Suprapubic skin (tissue), 4 donors: ENCODE measurements around the gene SLC2A13. TPM values are rescaled to one million over a fixed set of nuclear protein-coding genes. Genes with fewer than 3 reads are reported as not detected.

Source experiments
- DNase-seq, 2 donors: peaks; one replicate each; pipeline ENCODE4 v3.0.0-alpha.2; 2019; ENCODE audit warnings: low spot score in 2 of 2
- H3K27ac ChIP-seq: fragments of 200-600 bp; sonication (generic); one replicate; pipeline ENCODE4 v1.5.1; 2019
- H3K27me3 ChIP-seq: fragments of 200-600 bp; sonication (generic); one replicate; pipeline ENCODE4 v1.5.1; 2019
- H3K36me3 ChIP-seq: fragments of 200-600 bp; sonication (generic); one replicate; pipeline ENCODE4 v1.5.1; 2019
- H3K4me1 ChIP-seq: fragments of 200-600 bp; sonication (generic); one replicate; pipeline ENCODE4 v1.5.1; 2019
- H3K4me3 ChIP-seq: fragments of 200-600 bp; sonication (generic); one replicate; pipeline ENCODE4 v1.5.1; 2019; ENCODE audit warnings: mild to moderate bottlenecking
- H3K9me3 ChIP-seq: fragments of 200-600 bp; sonication (generic); one replicate; pipeline ENCODE4 v1.5.1; 2019
- EP300 ChIP-seq: sonication (generic); formaldehyde crosslinking; IDR thresholded peaks from one replicate; pipeline ENCODE4 v1.6.1; 2017; ENCODE audit warnings: antibody characterized with exemption
- POLR2A ChIP-seq, 2 donors: fragments of 450-650 bp; IDR thresholded peaks; one replicate each; pipeline ENCODE4 v1.6.1; 2017; ENCODE audit warnings: antibody characterized with exemption in 2 of 2, mild to moderate bottlenecking in 2 of 2, moderate library complexity in 2 of 2
- POLR2AphosphoS5 ChIP-seq, 3 donors: sonication (generic); formaldehyde crosslinking; IDR thresholded peaks; one replicate each; pipeline ENCODE4 v1.6.1; 2017; ENCODE audit warnings: antibody characterized with exemption in 3 of 3
- WGBS: methylation state at CpG from one replicate; pipeline ENCODE4 v1.1.5; 2018; 5-methylcytosine and 5-hydroxymethylcytosine counted together
- total RNA-seq, 4 donors: library from RNA; depleted of rRNA; stranded (reverse); fragments of >200 nt; gene quantifications; one replicate each; pipeline ENCODE4 v1.1.0, GENCODE V29; 2016
- TF ChIP-seq, protein P1 (sequence below), 2 donors: fragments of 200-600 bp in 1 of 2; fragments of 450-650 bp in 1 of 2; sonication (generic) in 1 of 2; IDR thresholded peaks; one replicate each; pipeline ENCODE4 v1.5.1; 2016 to 2019; ENCODE audit warnings: antibody characterized with exemption in 2 of 2, mild to moderate bottlenecking in 1 of 2, moderate library complexity in 1 of 2

SLC2A13 gene
- total RNA-seq, 4 donors from 2014 or later: 10.4 to 14.1 (median 13.4) TPM

- Histone ChIP-seq H3K4me3 (no peak overlapping the region), H3K27ac (no peak overlapping the region), H3K9me3 (no peaks in the 10 kb centered on the region), H3K36me3 (no peaks in the 10 kb centered on the region), H3K4me1 (no peaks in the 10 kb centered on the region), H3K27me3 (no peaks in the 10 kb centered on the region)
- WGBS: 94% methylated on average over 1 of the region's 1 CpG
- TF ChIP-seq, protein P1, sequence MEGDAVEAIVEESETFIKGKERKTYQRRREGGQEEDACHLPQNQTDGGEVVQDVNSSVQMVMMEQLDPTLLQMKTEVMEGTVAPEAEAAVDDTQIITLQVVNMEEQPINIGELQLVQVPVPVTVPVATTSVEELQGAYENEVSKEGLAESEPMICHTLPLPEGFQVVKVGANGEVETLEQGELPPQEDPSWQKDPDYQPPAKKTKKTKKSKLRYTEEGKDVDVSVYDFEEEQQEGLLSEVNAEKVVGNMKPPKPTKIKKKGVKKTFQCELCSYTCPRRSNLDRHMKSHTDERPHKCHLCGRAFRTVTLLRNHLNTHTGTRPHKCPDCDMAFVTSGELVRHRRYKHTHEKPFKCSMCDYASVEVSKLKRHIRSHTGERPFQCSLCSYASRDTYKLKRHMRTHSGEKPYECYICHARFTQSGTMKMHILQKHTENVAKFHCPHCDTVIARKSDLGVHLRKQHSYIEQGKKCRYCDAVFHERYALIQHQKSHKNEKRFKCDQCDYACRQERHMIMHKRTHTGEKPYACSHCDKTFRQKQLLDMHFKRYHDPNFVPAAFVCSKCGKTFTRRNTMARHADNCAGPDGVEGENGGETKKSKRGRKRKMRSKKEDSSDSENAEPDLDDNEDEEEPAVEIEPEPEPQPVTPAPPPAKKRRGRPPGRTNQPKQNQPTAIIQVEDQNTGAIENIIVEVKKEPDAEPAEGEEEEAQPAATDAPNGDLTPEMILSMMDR (IDR thresholded peaks at IDR 0.05): no peak
- TF ChIP-seq EP300 (no peak), POLR2AphosphoS5 (IDR thresholded peaks at IDR 0.05) (no peak), POLR2A (IDR thresholded peaks at IDR 0.05) (no peak)
- no peak for DNase-seq
Observed at GRCh38 chr12:39804479-39804878, 301.4 kb downstream of the SLC2A13 start.

- H3K4me1 ChIP-seq: no peaks in the 10 kb centered on the region
- WGBS: 49% methylated on average over 2 of the region's 2 CpGs
- no peak overlapping the region for H3K4me3 ChIP-seq
- no peak overlapping the region for H3K27ac ChIP-seq
- H3K9me3 ChIP-seq: no peaks in the 10 kb centered on the region
- no peak for TF ChIP-seq POLR2AphosphoS5 (IDR thresholded peaks at IDR 0.05)
- TF ChIP-seq POLR2A (IDR thresholded peaks at IDR 0.05): no peak
- no peak for TF ChIP-seq EP300
- TF ChIP-seq, protein P1 (IDR thresholded peaks at IDR 0.05): no peak
- H3K36me3 ChIP-seq: no peaks in the 10 kb centered on the region
- H3K27me3 ChIP-seq: no peaks in the 10 kb centered on the region
- DNase-seq: no peak
Observed at GRCh38 chr12:39803151-39803550, 302.7 kb downstream of the SLC2A13 start.

DNA sequence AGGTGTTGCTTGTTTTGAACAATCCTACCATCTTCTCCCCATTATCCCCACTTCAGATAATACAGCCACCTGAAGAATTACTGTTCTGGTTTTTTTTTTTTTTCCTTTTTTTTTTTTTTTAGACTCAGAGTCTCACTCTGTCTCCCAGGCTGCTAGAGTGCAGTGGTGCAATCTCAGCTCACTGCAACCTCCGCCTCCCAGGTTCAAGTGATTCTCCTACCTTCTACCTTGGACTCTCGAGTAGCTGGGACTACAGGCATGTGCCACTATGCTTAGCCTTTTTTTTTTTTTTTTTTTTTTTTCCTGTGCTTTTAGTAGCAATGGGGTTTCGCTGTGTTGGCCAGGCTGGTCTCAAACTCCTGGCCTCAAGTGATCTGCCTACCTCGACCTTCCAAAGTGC, 306.9 kb downstream of the SLC2A13 start:
- Histone ChIP-seq H3K4me3 (no peak overlapping the region), H3K36me3 (no peaks in the 10 kb centered on the region), H3K27me3 (no peaks in the 10 kb centered on the region), H3K27ac (no peak overlapping the region), H3K9me3 (no peaks in the 10 kb centered on the region), H3K4me1 (no peaks in the 10 kb centered on the region)
- TF ChIP-seq POLR2A (IDR thresholded peaks at IDR 0.05) (no peak), POLR2AphosphoS5 (IDR thresholded peaks at IDR 0.05) (no peak), EP300 (no peak)
- TF ChIP-seq, protein P1 (IDR thresholded peaks at IDR 0.05): no peak
- no peak for DNase-seq
- WGBS: 89% methylated on average over 4 of the region's 4 CpGs

DNA sequence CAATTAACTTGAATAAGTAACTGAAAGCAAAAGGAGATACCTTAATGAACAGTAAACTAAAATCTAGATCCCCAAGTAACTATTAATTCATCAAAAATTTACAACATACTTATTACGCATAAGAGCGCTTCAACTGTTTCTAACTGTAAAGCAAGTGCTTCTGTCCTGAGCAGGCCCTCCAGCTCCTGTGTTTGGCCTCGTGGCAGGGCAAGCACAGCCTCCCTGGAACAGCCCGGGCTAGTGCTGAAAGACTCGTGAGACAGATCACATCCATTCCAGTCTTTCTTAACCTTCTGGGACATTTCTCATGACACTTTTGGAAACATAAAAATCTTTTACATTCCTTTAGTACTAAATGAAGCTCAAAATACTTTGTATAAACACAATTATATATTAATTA, 307.5 kb downstream of the SLC2A13 start:
- Histone ChIP-seq H3K4me3 (no peak overlapping the region), H3K27me3 (no peaks in the 10 kb centered on the region), H3K4me1 (no peaks in the 10 kb centered on the region), H3K36me3 (no peaks in the 10 kb centered on the region), H3K9me3 (no peaks in the 10 kb centered on the region), H3K27ac (no peak overlapping the region)
- TF ChIP-seq EP300: no peak
- TF ChIP-seq, protein P1 (IDR thresholded peaks at IDR 0.05): no peak
- TF ChIP-seq POLR2A (IDR thresholded peaks at IDR 0.05): no peak
- no peak for TF ChIP-seq POLR2AphosphoS5 (IDR thresholded peaks at IDR 0.05)
- no peak for DNase-seq
- 92% methylated on average over 5 of the region's 5 CpGs for WGBS

DNA sequence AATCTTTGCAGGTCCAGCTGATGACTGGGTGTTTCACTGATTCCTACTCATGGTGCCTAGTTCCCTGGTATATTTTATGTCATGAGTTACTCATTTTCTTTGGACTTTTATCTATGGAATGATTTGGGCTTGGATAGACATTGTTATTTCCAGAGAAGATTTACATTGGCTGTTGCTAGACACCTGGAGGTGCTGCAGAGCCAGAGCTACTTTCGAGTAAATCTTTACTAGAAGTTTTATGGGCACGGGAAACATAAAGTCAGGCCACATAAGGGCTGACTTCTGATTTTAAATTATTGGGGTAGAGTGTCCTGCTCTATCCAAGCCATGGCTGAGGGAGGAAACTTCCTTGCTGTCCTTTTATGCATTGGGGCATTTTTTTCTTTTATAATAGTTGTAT, 310.4 kb downstream of the SLC2A13 start:
- no peaks in the 10 kb centered on the region for H3K36me3 ChIP-seq
- no peak overlapping the region for H3K4me3 ChIP-seq
- WGBS: 90% methylated on average over 2 of the region's 2 CpGs
- TF ChIP-seq, protein P1 (IDR thresholded peaks at IDR 0.05): no peak
- TF ChIP-seq POLR2A (IDR thresholded peaks at IDR 0.05) (no peak), POLR2AphosphoS5 (IDR thresholded peaks at IDR 0.05) (no peak), EP300 (no peak)
- H3K27me3 ChIP-seq: no peaks in the 10 kb centered on the region
- H3K4me1 ChIP-seq: no peaks in the 10 kb centered on the region
- DNase-seq: no peak
- H3K27ac ChIP-seq: no peak overlapping the region
- no peaks in the 10 kb centered on the region for H3K9me3 ChIP-seq
